DOHH2 (cell line): ENCODE results near the gene AK9.

ENCODE experiments used
- CTCF ChIP-seq: fragments of 200-600 bp; sonication (generic); IDR thresholded peaks from one replicate; pipeline ENCODE4 v1.5.1; 2014; ENCODE audit warnings: antibody characterized with exemption, mild to moderate bottlenecking, low read depth, low read length; ENCODE audit not compliant: poor library complexity, severe bottlenecking
- EZH2phosphoT487 ChIP-seq: fragments of 200-600 bp; sonication (generic); IDR thresholded peaks from 2 replicates; pipeline ENCODE4 v1.6.1; 2017; ENCODE audit warnings: borderline replicate concordance, mild to moderate bottlenecking, antibody characterized with exemption, low read length, moderate library complexity, mixed read lengths

- TF ChIP-seq CTCF: no peak
- TF ChIP-seq EZH2phosphoT487: no peak
Observed at GRCh38 chr6:109461733-109462526, 229.1 kb downstream of the AK9 start.
